ENCODE data around the gene KRTAP4-6.

GRCh38 chr17:41176744-41177387, 36.5 kb upstream of the KRTAP4-6 start:
- no peak for TF ChIP-seq CTCF (IDR thresholded peaks at IDR 0.05)
- no peak for TF ChIP-seq POLR2A (IDR thresholded peaks at IDR 0.05)

Data from ovary (tissue), 3 donors.